Measurements from ENCODE around the gene PRM1. TPM values are rescaled to one million over a fixed set of nuclear protein-coding genes. Genes with fewer than 3 reads are reported as not detected.

Gene PRM1
- total and polyA plus RNA-seq, 2 of the 13 experiments (the other 11 are each of a cell fraction or from before 2014, with no cell fraction given), result not detected

GRCh38 chr16:11313493-11314308, 32.6 kb upstream of the PRM1 start (continued):
- TF ChIP-seq PBX3 (CRISPR knock-in tag; IDR thresholded peaks at IDR 0.05; ENCODE audit: borderline replicate concordance), result no peak
- TF ChIP-seq SP5 (CRISPR knock-in tag; IDR thresholded peaks at IDR 0.05; ENCODE audit: borderline replicate concordance, low read depth), result no peak
- no peak for TF ChIP-seq TAF1 (CRISPR knock-in tag; IDR thresholded peaks at IDR 0.05)
- TF ChIP-seq SIN3A (IDR thresholded peaks at IDR 0.05; ENCODE audit: borderline replicate concordance, low read depth, low read length), result no peak
- TF ChIP-seq BRD4 (CRISPR knock-in tag; IDR thresholded peaks at IDR 0.05), result 0 out of 2 replicates have a peak, but pooled peaks have one; percentile 20
- no peak for TF ChIP-seq NFYB (CRISPR knock-in tag; IDR thresholded peaks at IDR 0.05)
- no peak for TF ChIP-seq MTA1 (CRISPR knock-in tag; IDR thresholded peaks at IDR 0.05; ENCODE audit: borderline replicate concordance)
- TF ChIP-seq RAD21 (CRISPR knock-in tag; IDR thresholded peaks at IDR 0.05), result no peak
- TF ChIP-seq E2F1 (CRISPR knock-in tag; IDR thresholded peaks at IDR 0.05), result no peak
- TF ChIP-seq ZFP36 (IDR thresholded peaks at IDR 0.05; ENCODE audit: borderline replicate concordance, low read depth, low read length, partially characterized antibody), result no peak
- TF ChIP-seq ZSCAN22 (CRISPR knock-in tag; IDR thresholded peaks at IDR 0.05), result no peak
- no peak for TF ChIP-seq STAT6 (CRISPR knock-in tag; IDR thresholded peaks at IDR 0.05; ENCODE audit: borderline replicate concordance)
- no peak for TF ChIP-seq ZNF343 (CRISPR knock-in tag; IDR thresholded peaks at IDR 0.05)
- no peak for TF ChIP-seq ZEB1 (IDR thresholded peaks at IDR 0.05; ENCODE audit: insufficient replicate concordance, low read depth)
- peak; percentile 3; the same call in 1 of the 2 replicates for TF ChIP-seq FOXA3 (CRISPR knock-in tag; IDR thresholded peaks at IDR 0.05)
- TF ChIP-seq MTF2 (CRISPR knock-in tag; IDR thresholded peaks at IDR 0.05; ENCODE audit: borderline replicate concordance), result no peak
- TF ChIP-seq ZNF121 (CRISPR knock-in tag; IDR thresholded peaks at IDR 0.05), result peak; percentile 97
